ENCODE data around the gene BCOR.

DNA sequence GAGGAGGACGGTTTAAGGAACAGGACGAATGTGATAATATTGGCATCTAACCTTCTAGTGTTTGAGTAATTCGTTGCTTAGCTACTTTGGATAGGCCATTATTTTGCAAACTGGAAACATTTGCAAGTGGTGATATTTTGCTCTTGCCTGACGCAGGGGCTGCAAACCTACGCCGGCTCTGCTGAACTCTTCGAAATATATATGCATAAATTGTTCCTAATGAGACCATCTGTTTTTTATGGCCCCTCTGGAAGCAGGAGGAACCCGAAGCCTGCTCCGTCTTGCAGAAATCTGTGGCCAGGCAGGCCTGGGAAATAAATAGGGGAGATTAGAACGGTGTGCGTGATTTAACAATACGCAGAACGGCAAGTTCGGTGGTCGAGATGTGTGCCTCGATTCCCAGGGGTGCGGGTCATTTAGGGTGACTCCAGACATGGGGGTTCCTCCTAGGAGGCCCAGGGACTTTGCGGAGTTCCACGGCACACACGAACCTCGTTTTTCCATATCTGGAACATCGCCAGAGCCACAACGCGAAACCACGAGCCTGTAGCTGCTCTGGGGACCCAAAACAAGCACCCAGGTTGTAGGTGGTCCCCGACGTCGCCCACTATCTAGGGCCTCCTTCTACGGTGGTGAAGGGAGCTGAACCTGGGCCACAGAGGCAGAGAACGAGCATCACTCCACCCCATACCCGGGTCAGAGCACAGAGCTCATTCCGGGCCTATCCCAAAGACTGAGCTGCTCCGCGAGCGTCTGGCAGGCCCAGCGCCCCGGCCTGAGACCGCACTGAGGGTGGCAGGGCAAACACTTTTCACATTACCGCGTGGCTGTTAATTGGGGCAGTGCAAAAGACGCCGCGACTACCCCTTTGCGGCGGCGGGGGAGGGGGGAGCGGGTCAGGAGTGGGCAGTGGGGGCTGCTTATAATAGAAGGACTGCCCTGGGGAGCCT is 89.7 kb downstream of the BCOR start:
- TF ChIP-seq, protein P1, sequence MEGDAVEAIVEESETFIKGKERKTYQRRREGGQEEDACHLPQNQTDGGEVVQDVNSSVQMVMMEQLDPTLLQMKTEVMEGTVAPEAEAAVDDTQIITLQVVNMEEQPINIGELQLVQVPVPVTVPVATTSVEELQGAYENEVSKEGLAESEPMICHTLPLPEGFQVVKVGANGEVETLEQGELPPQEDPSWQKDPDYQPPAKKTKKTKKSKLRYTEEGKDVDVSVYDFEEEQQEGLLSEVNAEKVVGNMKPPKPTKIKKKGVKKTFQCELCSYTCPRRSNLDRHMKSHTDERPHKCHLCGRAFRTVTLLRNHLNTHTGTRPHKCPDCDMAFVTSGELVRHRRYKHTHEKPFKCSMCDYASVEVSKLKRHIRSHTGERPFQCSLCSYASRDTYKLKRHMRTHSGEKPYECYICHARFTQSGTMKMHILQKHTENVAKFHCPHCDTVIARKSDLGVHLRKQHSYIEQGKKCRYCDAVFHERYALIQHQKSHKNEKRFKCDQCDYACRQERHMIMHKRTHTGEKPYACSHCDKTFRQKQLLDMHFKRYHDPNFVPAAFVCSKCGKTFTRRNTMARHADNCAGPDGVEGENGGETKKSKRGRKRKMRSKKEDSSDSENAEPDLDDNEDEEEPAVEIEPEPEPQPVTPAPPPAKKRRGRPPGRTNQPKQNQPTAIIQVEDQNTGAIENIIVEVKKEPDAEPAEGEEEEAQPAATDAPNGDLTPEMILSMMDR (conservative IDR thresholded peaks at IDR 0.05) = no peak
- no peak for TF ChIP-seq EZH2 (IDR thresholded peaks at IDR 0.05; ENCODE audit: low read depth)

Measured in PC-9 (cell line).